NCI-H526 (cell line): ENCODE data around the gene TIGAR.

Experiments
- DNase-seq, 2 experiments: peaks; one replicate each; lab custom pipeline; 2025; lab: John Stamatoyannopoulos, UW

The TIGAR gene

GRCh38 chr12:4320853-4321701, at the start of gene TIGAR:
Gene TIGAR (plus strand): TSS chr12:4321213. CDS start chr12:4321272, 59 bp downstream.
- peak; percentile 82 to 97 for DNase-seq

GRCh38 chr12:4271717-4272423, 49.1 kb upstream of the TIGAR start:
- DNase-seq, result peak in 1 of 2 experiments; percentile 32

GRCh38 chr12:4272424-4273272, 48.4 kb upstream of the TIGAR start:
- DNase-seq, result peak in 1 of 2 experiments; percentile 32

- DNase-seq, result no peak
These were observed 47.8 kb upstream of the TIGAR start for GRCh38 chr12:4273273-4273651.

GRCh38 chr12:4273652-4274395, 47.2 kb upstream of the TIGAR start, which contains the start of gene CCND2:
Gene CCND2 (plus strand): TSS chr12:4273762. CDS start chr12:4274041, 279 bp downstream.
- peak in 1 of 2 experiments; percentile 34 for DNase-seq

GRCh38 chr12:4274396-4275015, 46.5 kb upstream of the TIGAR start:
- no peak for DNase-seq

- no peak for DNase-seq
These were observed 45.8 kb upstream of the TIGAR start for GRCh38 chr12:4275016-4275869.

- DNase-seq, result peak in 1 of 2 experiments; percentile 18
These were observed 45.1 kb upstream of the TIGAR start for GRCh38 chr12:4275870-4276301.

- DNase-seq, result peak; percentile 28 to 81
These were observed 44.3 kb upstream of the TIGAR start for GRCh38 chr12:4276524-4277204.

GRCh38 chr12:4277205-4277543, 43.8 kb upstream of the TIGAR start:
- no peak for DNase-seq

- no peak for DNase-seq
These were observed 43.2 kb upstream of the TIGAR start for GRCh38 chr12:4277857-4278256.

- DNase-seq, result no peak
These were observed 42.5 kb upstream of the TIGAR start for GRCh38 chr12:4278329-4279197.

GRCh38 chr12:4279198-4279690, 41.8 kb upstream of the TIGAR start:
- no peak for DNase-seq

- DNase-seq, result no peak
These were observed 40.5 kb upstream of the TIGAR start for GRCh38 chr12:4280351-4281163.

GRCh38 chr12:4281173-4281654, 39.8 kb upstream of the TIGAR start:
- no peak for DNase-seq

- DNase-seq, result no peak
These were observed 38.7 kb upstream of the TIGAR start for GRCh38 chr12:4282103-4282891.
